Activated T-cell treated with anti-CD3 and anti-CD28 coated beads for 1 hour (primary cell): ENCODE results near the gene OR2M3.
A peak's percentile ranks its signal among the peaks of the same experiment; 100 is the strongest.
"Not testable (repeated sequence)": the region's sequence is repeated elsewhere in the genome, so short reads cannot be mapped to it uniquely, and the experiment has no call there.

Experiments used
- DNase-seq: peaks from one replicate; pipeline ENCODE4 v3.0.0-alpha.2; 2020; ENCODE audit warnings: low read depth

Gene OR2M3

GRCh38 chr1:248196965-248197364 is at the start of gene OR2M3:
OR2M3 (plus strand) TSS chr1:248197265; CDS start chr1:248203068, 5,803 bp downstream.
- no peak for DNase-seq

GRCh38 chr1:248152056-248152827 is 44.8 kb upstream of the OR2M3 start:
- no peak for DNase-seq

- no peak for DNase-seq
Measured at GRCh38 chr1:248155927-248156326, 41.1 kb upstream of the OR2M3 start.

GRCh38 chr1:248158758-248159157 is 38.3 kb upstream of the OR2M3 start:
- no peak for DNase-seq

GRCh38 chr1:248164031-248164430 is 33.0 kb upstream of the OR2M3 start:
- no peak for DNase-seq

- no peak for DNase-seq
Measured at GRCh38 chr1:248165186-248165585, 31.9 kb upstream of the OR2M3 start.

GRCh38 chr1:248174521-248174920 is 22.5 kb upstream of the OR2M3 start, which contains the start of gene OR2M2:
OR2M2 (plus strand) TSS chr1:248174821; CDS start chr1:248179986, 5,165 bp downstream.
- no peak for DNase-seq

- no peak for DNase-seq
Measured at GRCh38 chr1:248183996-248184395, 13.1 kb upstream of the OR2M3 start.

GRCh38 chr1:248187363-248187762 is 9.7 kb upstream of the OR2M3 start:
- no peak for DNase-seq

GRCh38 chr1:248189026-248189425 is 8.0 kb upstream of the OR2M3 start:
- DNase-seq: no peak

GRCh38 chr1:248194117-248194516 is 2.9 kb upstream of the OR2M3 start:
- DNase-seq: no peak

- no peak for DNase-seq
Measured at GRCh38 chr1:248215880-248216279, 18.8 kb downstream of the OR2M3 start.

GRCh38 chr1:248225537-248225936 is 28.5 kb downstream of the OR2M3 start:
- no peak for DNase-seq

GRCh38 chr1:248229360-248229908 is 32.4 kb downstream of the OR2M3 start:
- no peak for DNase-seq

GRCh38 chr1:248231117-248231516 is 34.1 kb downstream of the OR2M3 start, which contains the start of gene OR2M4:
OR2M4 (plus strand) TSS chr1:248231417; CDS start chr1:248238929, 7,512 bp downstream.
- DNase-seq: no peak

GRCh38 chr1:248239478-248239877 is 42.4 kb downstream of the OR2M3 start:
- DNase-seq: no peak

GRCh38 chr1:248243204-248243603 is 46.1 kb downstream of the OR2M3 start:
- peak; percentile 1 for DNase-seq

- not testable (repeated sequence) for DNase-seq
Measured at GRCh38 chr1:248259309-248259708, 62.2 kb downstream of the OR2M3 start.
